Mammary epithelial cell (primary cell): ENCODE data around the gene LRBA.

Experiments used
- CTCF ChIP-seq, 2 donors: IDR thresholded peaks in 1 of 2; conservative IDR thresholded peaks in 1 of 2; 2 replicates each; pipeline ENCODE4 v1.5.1; 2011 to 2012; ENCODE audit warnings: inconsistent platforms in 2 of 2, low read length in 2 of 2, mild to moderate bottlenecking in 2 of 2, control low read depth in 1 of 2, low read depth in 1 of 2; ENCODE audit not compliant: insufficient read depth in 1 of 2; ENCODE audit errors: extremely low read depth in 1 of 2
- EZH2 ChIP-seq: IDR thresholded peaks from 2 replicates; pipeline ENCODE4 v1.6.1; 2012; ENCODE audit warnings: low read length, inconsistent platforms, borderline replicate concordance

- no peak for TF ChIP-seq EZH2
- TF ChIP-seq CTCF (conservative IDR thresholded peaks at IDR 0.05 in 1 of 2, IDR thresholded peaks at IDR 0.05 in 1 of 2; ENCODE audit: extremely low read depth in 1 of 2, insufficient read depth in 1 of 2, low read depth in 1 of 2, low read length in 2 of 2) = no peak
These were observed 31.2 kb downstream of the LRBA start for GRCh38 chr4:150983851-150984250.
